IPS-18c (cell line): ENCODE measurements around the gene ICA1.

Source experiments
- H3K4me3 ChIP-seq: 2 replicates; pipeline ENCODE4 v1.7.0; 2013; ENCODE audit warnings: low read depth, mild to moderate bottlenecking, low read length, moderate library complexity; ENCODE audit not compliant: insufficient read depth
- H3K9me3 ChIP-seq: one replicate; pipeline ENCODE4 v1.6.1; 2013; ENCODE audit warnings: mild to moderate bottlenecking, low read length, moderate library complexity; ENCODE audit not compliant: control insufficient read depth, insufficient read depth

Gene ICA1

DNA sequence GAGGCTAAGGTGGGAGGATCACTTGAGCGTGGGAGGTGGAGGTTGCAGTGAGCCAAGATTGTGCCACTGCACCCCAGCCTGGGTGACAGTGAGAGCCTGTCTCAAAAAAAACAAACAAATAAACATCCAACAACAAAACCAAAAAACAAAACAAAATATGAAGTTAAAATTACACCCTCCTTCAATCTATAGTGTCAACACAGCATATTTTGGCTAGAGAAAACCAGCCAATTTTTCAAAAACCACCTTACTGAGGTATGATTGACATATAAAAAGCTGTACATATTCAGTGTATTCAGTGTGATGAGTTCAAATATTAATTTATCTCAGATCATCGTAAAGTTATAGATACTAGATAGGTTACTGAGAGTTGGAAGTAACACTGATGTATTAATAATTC lies 102.4 kb downstream of the ICA1 start:
- Histone ChIP-seq H3K4me3 (no peak overlapping the region), H3K9me3 (no peaks in the 10 kb centered on the region)

GRCh38 chr7:8157296-8157695 lies 104.7 kb downstream of the ICA1 start:
- no peak overlapping the region for H3K4me3 ChIP-seq

DNA sequence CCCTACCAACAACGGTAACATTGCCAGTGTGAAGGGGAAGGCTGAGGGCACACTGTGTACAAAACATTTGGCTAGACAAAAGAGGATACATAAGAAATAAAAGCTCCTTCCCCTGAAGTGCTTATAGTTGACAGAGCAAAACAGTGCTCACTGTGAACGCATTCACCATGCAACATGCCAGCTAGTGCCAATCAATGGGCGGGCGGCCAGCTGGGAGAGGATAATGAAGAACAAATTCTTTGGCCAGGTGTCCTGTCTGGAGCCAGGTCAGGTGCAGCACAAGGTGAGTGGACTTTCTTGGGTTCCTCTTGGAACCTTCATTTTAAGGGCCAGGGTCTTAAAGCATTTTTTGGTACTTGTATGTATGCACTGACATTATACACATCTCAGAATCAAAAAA lies 106.1 kb downstream of the ICA1 start:
- Histone ChIP-seq H3K9me3 (no peaks in the 10 kb centered on the region), H3K4me3 (no peak overlapping the region)

More at GRCh38 chr7:8157296-8157695, 104.7 kb downstream of the ICA1 start:
- H3K9me3 ChIP-seq: no peaks in the 10 kb centered on the region

DNA sequence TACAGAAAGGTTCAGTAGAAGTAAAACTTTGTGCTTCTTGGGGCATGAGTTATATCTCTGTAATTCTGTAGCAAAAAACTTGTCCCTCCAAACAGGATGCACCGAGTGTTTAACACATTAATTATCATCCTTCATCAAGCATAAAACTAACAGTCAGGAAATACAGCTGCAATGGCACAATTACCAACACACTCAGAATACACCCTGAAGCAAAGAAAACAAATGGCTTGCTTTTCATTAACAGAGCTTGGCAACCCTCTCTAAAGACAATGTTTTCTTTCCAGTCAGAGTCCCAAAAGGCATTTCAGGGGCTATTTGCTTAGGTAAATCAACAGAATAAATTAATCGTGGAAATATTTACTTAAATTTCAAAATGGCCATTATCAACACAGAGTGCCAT lies 107.7 kb downstream of the ICA1 start:
- Histone ChIP-seq H3K9me3 (no peaks in the 10 kb centered on the region), H3K4me3 (no peak overlapping the region)

GRCh38 chr7:8152489-8153192 lies 109.3 kb downstream of the ICA1 start:
- H3K9me3 ChIP-seq: no peaks in the 10 kb centered on the region
- H3K4me3 ChIP-seq: no peak overlapping the region

DNA sequence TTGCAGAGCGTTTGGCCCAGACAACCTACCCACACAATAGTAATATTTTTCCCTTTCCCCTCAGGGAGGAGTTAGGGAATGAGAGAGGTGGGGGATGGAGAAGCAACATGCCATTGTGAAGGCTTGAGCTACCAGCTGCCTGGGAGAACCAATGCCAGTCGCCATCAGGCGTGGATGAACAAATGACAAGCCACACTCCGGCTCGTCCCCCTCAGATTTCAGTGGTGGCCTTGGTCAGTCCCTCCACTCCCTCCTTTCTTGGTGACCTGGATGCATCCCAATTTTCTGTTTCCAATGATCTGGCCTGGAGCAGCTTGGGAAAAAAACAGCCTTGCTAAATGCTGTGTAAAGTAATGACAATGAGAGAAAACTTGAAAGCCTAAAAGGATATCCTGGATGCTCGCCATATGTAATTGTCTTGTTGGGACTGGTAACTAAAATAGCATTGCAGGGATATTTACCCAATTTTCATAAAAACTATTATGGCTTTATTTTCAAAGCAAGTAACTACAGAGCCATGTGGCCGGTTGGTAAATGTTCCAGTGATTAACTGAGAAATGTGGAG lies 110.7 kb downstream of the ICA1 start:
- Histone ChIP-seq H3K9me3 (no peaks in the 10 kb centered on the region), H3K4me3 (no peak overlapping the region)

DNA sequence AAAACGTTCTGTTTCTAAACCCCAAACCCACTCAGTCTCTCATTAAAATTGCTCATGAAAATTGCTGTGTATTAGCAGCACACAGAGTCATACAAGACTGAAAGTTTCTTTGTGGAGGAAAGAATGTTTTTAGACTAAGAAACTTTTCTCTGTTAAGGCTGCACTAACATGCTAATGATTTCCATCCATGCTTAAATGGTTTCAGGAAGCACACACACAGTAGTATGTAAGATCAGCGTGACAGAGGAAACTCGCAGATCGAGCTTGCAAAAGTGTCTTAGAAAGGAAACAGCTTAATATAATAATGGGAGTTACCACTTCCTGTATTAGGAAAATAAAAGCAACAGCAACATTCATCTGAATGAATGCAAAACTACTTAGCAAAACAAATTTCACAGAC lies 112.7 kb downstream of the ICA1 start:
- no peak overlapping the region for H3K4me3 ChIP-seq

GRCh38 chr7:8147760-8148463 lies 114.1 kb downstream of the ICA1 start:
- Histone ChIP-seq H3K4me3 (no peak overlapping the region), H3K9me3 (no peaks in the 10 kb centered on the region)

More for the DNA sequence above, 112.7 kb downstream of the ICA1 start:
- no peaks in the 10 kb centered on the region for H3K9me3 ChIP-seq

- Histone ChIP-seq H3K9me3 (no peaks in the 10 kb centered on the region), H3K4me3 (no peak overlapping the region)
Measured at GRCh38 chr7:8146788-8147413, 115.1 kb downstream of the ICA1 start.

- H3K4me3 ChIP-seq: no peak overlapping the region
- H3K9me3 ChIP-seq: no peaks in the 10 kb centered on the region
Measured at GRCh38 chr7:8146106-8146787, 115.7 kb downstream of the ICA1 start.

DNA sequence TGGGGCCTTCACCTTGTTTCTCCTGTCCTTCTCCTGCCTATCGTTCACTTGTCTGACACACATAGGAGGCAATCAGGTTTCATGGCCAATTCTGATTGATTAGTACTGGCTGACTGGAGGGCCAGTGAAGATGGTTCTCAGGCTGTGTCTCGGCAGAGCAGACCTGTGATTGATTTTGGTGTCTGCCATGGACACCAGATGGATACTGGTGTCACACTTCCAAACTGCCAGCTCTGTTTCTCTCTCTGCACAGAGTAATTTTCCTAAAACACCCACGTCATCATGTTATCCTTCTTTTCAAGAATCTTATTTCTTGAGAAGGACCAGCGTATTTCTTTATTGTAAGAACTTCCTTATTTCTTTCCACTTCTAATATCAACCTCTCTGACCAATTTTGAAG lies 117.1 kb downstream of the ICA1 start:
- Histone ChIP-seq H3K4me3 (no peak overlapping the region), H3K9me3 (no peaks in the 10 kb centered on the region)

DNA sequence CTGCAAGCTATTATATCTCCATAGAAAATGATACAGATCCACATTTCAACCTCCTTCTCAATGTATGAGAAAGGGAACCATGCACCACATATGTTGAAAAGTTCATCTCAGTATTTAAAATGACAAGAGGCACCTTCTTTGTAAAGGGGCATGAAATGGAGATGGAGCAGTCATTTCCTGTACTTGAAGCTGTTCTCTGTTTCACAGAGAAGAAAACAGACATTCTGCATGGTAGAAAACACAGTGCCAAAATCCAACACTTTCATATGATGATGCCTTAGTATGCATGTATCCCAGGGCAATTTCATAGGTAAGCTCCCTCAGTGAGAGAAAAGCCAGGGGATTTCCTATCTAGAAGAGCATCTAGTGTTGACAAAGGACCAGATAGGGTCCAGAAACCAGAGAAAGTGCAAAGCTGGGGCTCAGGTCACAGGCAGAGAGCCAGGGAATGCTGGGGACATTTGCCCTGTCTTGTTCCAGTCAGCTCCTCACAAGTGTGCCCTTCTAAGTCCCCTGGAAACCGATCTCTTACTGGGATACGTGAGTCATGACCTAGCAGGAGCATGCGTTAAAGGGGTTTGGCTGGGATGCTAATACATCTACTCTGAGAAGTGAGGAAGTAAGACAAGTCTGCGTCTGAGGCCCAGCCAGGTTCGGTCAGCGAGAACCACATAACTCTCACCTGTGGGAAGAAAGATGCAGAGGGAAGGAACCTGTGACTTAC lies 118.7 kb downstream of the ICA1 start:
- Histone ChIP-seq H3K9me3 (no peaks in the 10 kb centered on the region), H3K4me3 (no peak overlapping the region)

- H3K4me3 ChIP-seq: no peak overlapping the region
Measured at GRCh38 chr7:8142477-8142876, 119.5 kb downstream of the ICA1 start.

GRCh38 chr7:8141070-8141469 lies 120.9 kb downstream of the ICA1 start:
- Histone ChIP-seq H3K4me3 (no peak overlapping the region), H3K9me3 (no peaks in the 10 kb centered on the region)

More at GRCh38 chr7:8142477-8142876, 119.5 kb downstream of the ICA1 start:
- no peaks in the 10 kb centered on the region for H3K9me3 ChIP-seq

DNA sequence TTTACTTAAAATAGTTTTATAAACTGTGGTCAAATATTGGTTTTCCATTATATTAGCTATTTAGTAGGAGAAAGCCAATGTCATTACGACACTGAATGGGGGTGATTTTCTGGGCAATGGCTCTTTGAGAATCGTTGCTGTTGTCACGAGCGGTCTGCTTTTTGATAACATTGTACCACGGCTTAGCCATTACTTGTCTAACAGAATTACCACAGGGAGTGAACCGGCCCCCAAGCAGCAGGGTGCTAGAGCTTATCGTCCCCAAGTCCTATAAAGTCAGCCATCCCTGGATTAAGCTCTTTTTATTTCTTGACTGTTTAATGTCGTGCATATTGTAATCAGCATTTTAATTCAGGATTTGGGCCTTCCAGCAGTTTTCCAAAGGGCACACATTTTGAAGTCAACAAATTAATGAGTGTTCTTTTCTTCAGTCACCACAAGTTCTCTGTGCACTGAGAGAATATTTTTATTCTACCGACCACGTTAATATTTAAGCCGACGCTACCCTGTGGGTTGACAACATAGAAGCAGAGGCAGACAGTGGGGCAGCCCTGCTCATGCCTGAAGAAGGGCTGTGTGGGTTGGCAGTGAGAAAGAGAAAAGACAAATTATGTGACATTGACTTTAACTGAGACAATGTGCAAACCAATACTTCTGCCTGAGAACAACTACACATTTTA lies 125.8 kb downstream of the ICA1 start:
- no peak overlapping the region for H3K4me3 ChIP-seq
- H3K9me3 ChIP-seq: no peaks in the 10 kb centered on the region

DNA sequence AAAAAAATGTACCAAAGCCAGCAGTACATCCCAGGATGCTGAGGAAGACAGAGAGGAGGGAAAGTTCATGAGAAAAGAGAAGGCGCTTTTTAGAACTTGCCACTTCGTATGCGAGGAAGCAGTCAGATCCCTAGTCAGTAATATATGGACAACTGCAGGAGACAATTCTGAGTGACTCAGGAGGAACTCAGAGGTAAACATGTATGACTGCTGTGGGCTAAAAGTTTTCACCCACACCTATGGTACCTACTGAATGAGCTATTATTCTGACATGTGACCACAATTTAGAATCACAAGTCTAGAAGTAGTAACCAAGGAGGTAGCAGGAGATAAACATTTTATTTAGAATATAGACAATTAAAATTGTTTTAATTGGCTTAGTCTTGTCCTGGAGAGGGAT lies 126.5 kb downstream of the ICA1 start:
- H3K9me3 ChIP-seq: no peaks in the 10 kb centered on the region
- no peak overlapping the region for H3K4me3 ChIP-seq
